H9 (cell line): Measurements from ENCODE around the gene ADARB2. TPM values are rescaled to one million over a fixed set of nuclear protein-coding genes. Genes with fewer than 3 reads are reported as not detected.

Experiments used
- DNase-seq: peaks from one replicate; pipeline ENCODE4 v3.0.0-alpha.2; 2017
- H2AFZ ChIP-seq: one replicate; pipeline ENCODE4 v1.6.1; 2013; ENCODE audit warnings: mild to moderate bottlenecking, low read length, control low read depth, moderate library complexity
- H2AK5ac ChIP-seq: 2 replicates; pipeline ENCODE4 v1.6.1; 2013; ENCODE audit warnings: low read length, control low read depth, mixed read lengths; ENCODE audit not compliant: insufficient read length
- H2BK120ac ChIP-seq: one replicate; pipeline ENCODE4 v1.6.1; 2013; ENCODE audit warnings: low read depth, mild to moderate bottlenecking, low read length, control low read depth, inconsistent platforms; ENCODE audit not compliant: poor library complexity, severe bottlenecking
- H2BK12ac ChIP-seq: 2 replicates; pipeline ENCODE4 v1.6.1; 2013; ENCODE audit warnings: low read length, control low read depth, mixed read lengths, low read depth; ENCODE audit not compliant: insufficient read length
- H2BK15ac ChIP-seq: 2 replicates; pipeline ENCODE4 v1.6.1; 2013; ENCODE audit warnings: low read depth, low read length, control low read depth
- H2BK20ac ChIP-seq: one replicate; pipeline ENCODE4 v1.6.1; 2013; ENCODE audit warnings: low read depth, mild to moderate bottlenecking, low read length, control low read depth, inconsistent platforms; ENCODE audit not compliant: poor library complexity, severe bottlenecking
- H2BK5ac ChIP-seq: 2 replicates; pipeline ENCODE4 v1.6.1; 2013; ENCODE audit warnings: low read length, control low read depth, mixed read lengths; ENCODE audit not compliant: insufficient read length
- H3K14ac ChIP-seq: 2 replicates; pipeline ENCODE4 v1.6.1; 2013; ENCODE audit warnings: low read length, control low read depth; ENCODE audit not compliant: insufficient read depth
- H3K18ac ChIP-seq: 2 replicates; pipeline ENCODE4 v1.6.1; 2013; ENCODE audit warnings: low read depth, mild to moderate bottlenecking, mixed read lengths, low read length, control low read depth; ENCODE audit not compliant: insufficient read length
- H3K23ac ChIP-seq: 2 replicates; pipeline ENCODE4 v1.6.1; 2013; ENCODE audit warnings: low read length, control low read depth, mixed read lengths, low read depth; ENCODE audit not compliant: insufficient read length
- H3K23me2 ChIP-seq: 2 replicates; pipeline ENCODE4 v1.6.1; 2013; ENCODE audit warnings: low read depth, mild to moderate bottlenecking, mixed read lengths, low read length, control low read depth; ENCODE audit not compliant: insufficient read length, poor library complexity, severe bottlenecking
- H3K27ac ChIP-seq: 2 replicates; pipeline ENCODE4 v1.5.1; 2013; ENCODE audit warnings: low read length, control low read depth, mixed read lengths, low read depth; ENCODE audit not compliant: insufficient read length
- H3K27me3 ChIP-seq: 2 replicates; pipeline ENCODE4 v1.6.1; 2013; ENCODE audit warnings: low read length, control low read depth, inconsistent platforms; ENCODE audit not compliant: insufficient read depth
- H3K4ac ChIP-seq: 2 replicates; pipeline ENCODE4 v1.6.1; 2013; ENCODE audit warnings: low read depth, mild to moderate bottlenecking, control low read depth, inconsistent platforms, low read length, moderate library complexity
- H3K4me1 ChIP-seq: 2 replicates; pipeline ENCODE4 v1.6.1; 2013; ENCODE audit warnings: low read length, control low read depth, inconsistent platforms; ENCODE audit not compliant: insufficient read depth
- H3K4me2 ChIP-seq: 2 replicates; pipeline ENCODE4 v1.6.1; 2013; ENCODE audit warnings: low read length, control low read depth, mixed read lengths; ENCODE audit not compliant: insufficient read length, insufficient read depth
- H3K56ac ChIP-seq: 2 replicates; pipeline ENCODE4 v1.6.1; 2013; ENCODE audit warnings: low read depth, mild to moderate bottlenecking, mixed read lengths, low read length, control low read depth; ENCODE audit not compliant: insufficient read length
- H3K79me1 ChIP-seq: 2 replicates; pipeline ENCODE4 v1.6.1; 2013; ENCODE audit warnings: low read depth, mild to moderate bottlenecking, moderate library complexity, low read length, control low read depth, inconsistent platforms; ENCODE audit not compliant: insufficient read depth, poor library complexity, severe bottlenecking
- H3K79me2 ChIP-seq: 2 replicates; pipeline ENCODE4 v1.6.1; 2013; ENCODE audit warnings: low read length, control low read depth, inconsistent platforms; ENCODE audit not compliant: insufficient read depth
- H3K9ac ChIP-seq: 2 replicates; pipeline ENCODE4 v1.6.1; 2013; ENCODE audit warnings: low read length, control low read depth, mixed read lengths; ENCODE audit not compliant: insufficient read length; ENCODE audit errors: extremely low read depth
- H3K9me3 ChIP-seq: one replicate; pipeline ENCODE4 v1.6.1; 2013; ENCODE audit warnings: low read depth, low read length, inconsistent platforms; ENCODE audit not compliant: control insufficient read depth
- H3T11ph ChIP-seq: one replicate; pipeline ENCODE4 v1.6.1; 2013; ENCODE audit warnings: mild to moderate bottlenecking, low read length, control low read depth, inconsistent platforms
- H4K20me1 ChIP-seq: one replicate; pipeline ENCODE4 v1.6.1; 2013; ENCODE audit not compliant: control insufficient read depth, insufficient read length, insufficient read depth
- H4K5ac ChIP-seq: 2 replicates; pipeline ENCODE4 v1.6.1; 2013; ENCODE audit warnings: low read depth, mild to moderate bottlenecking, mixed read lengths, low read length, control low read depth; ENCODE audit not compliant: insufficient read length
- H4K8ac ChIP-seq: replicated peaks from 2 replicates; pipeline ENCODE4 v1.6.1; 2013; ENCODE audit warnings: low read length, control low read depth, mixed read lengths, low read depth; ENCODE audit not compliant: insufficient read length
- H4K91ac ChIP-seq: 2 replicates; pipeline ENCODE4 v1.6.1; 2013; ENCODE audit warnings: low read depth, mild to moderate bottlenecking, moderate library complexity, mixed read lengths, low read length, control low read depth; ENCODE audit not compliant: insufficient read length
- H3K27ac Mint-ChIP-seq, 3 experiments: 2 replicates in 2 of 3; 3 replicates in 1 of 3; pipeline ENCODE4 v1.8.0; 2020 to 2021; ENCODE audit warnings: mixed read lengths in 3 of 3, mild to moderate bottlenecking in 1 of 3, moderate library complexity in 1 of 3
- H3K27me3 Mint-ChIP-seq: 2 replicates; pipeline ENCODE4 v1.8.0; 2021; ENCODE audit warnings: low read depth, mild to moderate bottlenecking, moderate library complexity, mixed read lengths
- H3K36me3 Mint-ChIP-seq, 3 experiments: 2 replicates in 2 of 3; 3 replicates in 1 of 3; pipeline ENCODE4 v1.8.0; 2020 to 2021; ENCODE audit warnings: low read depth in 3 of 3, mixed read lengths in 3 of 3; ENCODE audit not compliant: insufficient read depth in 1 of 3
- H3K4me1 Mint-ChIP-seq, 2 experiments: 2 replicates each; pipeline ENCODE4 v1.8.0; 2020; ENCODE audit warnings: mixed read lengths in 2 of 2
- H3K4me3 Mint-ChIP-seq, 2 experiments: 2 replicates in 1 of 2; 3 replicates in 1 of 2; pipeline ENCODE4 v1.8.0; 2020 to 2021; ENCODE audit warnings: mild to moderate bottlenecking in 2 of 2, mixed read lengths in 2 of 2, moderate library complexity in 1 of 2
- H3K9me3 Mint-ChIP-seq, 2 experiments: 2 replicates in 1 of 2; 3 replicates in 1 of 2; pipeline ENCODE4 v1.8.0; 2020; ENCODE audit warnings: mild to moderate bottlenecking in 2 of 2, mixed read lengths in 2 of 2, moderate library complexity in 1 of 2
- WGBS: extraction: QIAGEN DNeasy Blood & Tissue Kit; methylation state at CpG from one replicate; pipeline ENCODE4 v1.1.7; 2013; ENCODE audit warnings: missing lambda C conversion rate, low lambda C conversion rate, mixed read lengths; ENCODE audit not compliant: insufficient read length; ENCODE audit errors: extremely low coverage; 5-methylcytosine and 5-hydroxymethylcytosine counted together
- total RNA-seq: library from RNA; stranded (reverse); gene quantifications from 2 replicates; pipeline ENCODE4 v1.2.1, GENCODE V29; 2021
- TF ChIP-seq, protein P1 (sequence below): fragments of 200-600 bp; sonication (generic); conservative IDR thresholded peaks from 3 replicates; pipeline ENCODE4 v1.8.0; 2021; ENCODE audit warnings: antibody characterized with exemption, mild to moderate bottlenecking

The ADARB2 gene
- total RNA-seq, 1 experiment from 2014 or later: 0.87 TPM

DNA sequence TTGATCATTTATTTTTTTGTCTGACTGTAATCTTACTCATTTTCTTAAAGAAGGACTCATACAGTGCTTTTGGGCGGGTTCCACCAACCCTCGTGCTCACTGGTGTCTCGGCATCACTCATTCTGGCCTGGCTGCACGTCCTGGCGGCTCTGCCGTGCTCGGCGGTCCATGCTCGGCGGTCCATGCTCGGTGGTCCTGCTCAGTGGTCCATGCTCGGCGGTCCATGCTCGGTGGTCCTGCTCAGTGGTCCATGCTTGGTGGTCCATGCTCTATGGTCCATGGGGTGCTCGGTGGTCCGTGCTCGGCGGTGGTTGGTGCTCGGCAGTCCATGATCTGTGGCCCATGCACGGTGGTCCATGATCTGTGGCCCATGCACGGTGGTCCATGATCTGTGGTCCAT is 608.7 kb downstream of the ADARB2 start:
- H3K79me2 ChIP-seq: no peaks in the 10 kb centered on the region
- Mint-ChIP-seq H3K9me3 (no peaks in the 10 kb centered on the region), H3K4me3 (no peak overlapping the region), H3K36me3 (peaks cover 35 to 60% (median 55%) of the 10 kb centered on the region in 3 experiments; a peak in 6 of 7 replicates), H3K27ac (no peak overlapping the region), H3K4me1 (no peaks in the 10 kb centered on the region), H3K27me3 (no peaks in the 10 kb centered on the region)
- H4K91ac ChIP-seq: no peak overlapping the region
- no peak overlapping the region for H2AFZ ChIP-seq
- DNase-seq: no peak
- H4K20me1 ChIP-seq: no peaks in the 10 kb centered on the region
- no peak overlapping the region for H3K9ac ChIP-seq
- WGBS: no CpG with 5 or more reads among the region's 21 CpGs
- H4K8ac ChIP-seq: no peak overlapping the region
- no peak overlapping the region for H3K56ac ChIP-seq
- no peak overlapping the region for H3K4ac ChIP-seq
- no peak overlapping the region for H3K27ac ChIP-seq
- H2BK20ac ChIP-seq: no peak overlapping the region
- H3K4me1 ChIP-seq: no peaks in the 10 kb centered on the region
- H3T11ph ChIP-seq: no peak overlapping the region
- no peak overlapping the region for H3K23ac ChIP-seq
- no peaks in the 10 kb centered on the region for H3K27me3 ChIP-seq
- H3K9me3 ChIP-seq: no peaks in the 10 kb centered on the region
- no peak overlapping the region for H3K4me2 ChIP-seq
- no peak overlapping the region for H2BK12ac ChIP-seq
- TF ChIP-seq, protein P1, sequence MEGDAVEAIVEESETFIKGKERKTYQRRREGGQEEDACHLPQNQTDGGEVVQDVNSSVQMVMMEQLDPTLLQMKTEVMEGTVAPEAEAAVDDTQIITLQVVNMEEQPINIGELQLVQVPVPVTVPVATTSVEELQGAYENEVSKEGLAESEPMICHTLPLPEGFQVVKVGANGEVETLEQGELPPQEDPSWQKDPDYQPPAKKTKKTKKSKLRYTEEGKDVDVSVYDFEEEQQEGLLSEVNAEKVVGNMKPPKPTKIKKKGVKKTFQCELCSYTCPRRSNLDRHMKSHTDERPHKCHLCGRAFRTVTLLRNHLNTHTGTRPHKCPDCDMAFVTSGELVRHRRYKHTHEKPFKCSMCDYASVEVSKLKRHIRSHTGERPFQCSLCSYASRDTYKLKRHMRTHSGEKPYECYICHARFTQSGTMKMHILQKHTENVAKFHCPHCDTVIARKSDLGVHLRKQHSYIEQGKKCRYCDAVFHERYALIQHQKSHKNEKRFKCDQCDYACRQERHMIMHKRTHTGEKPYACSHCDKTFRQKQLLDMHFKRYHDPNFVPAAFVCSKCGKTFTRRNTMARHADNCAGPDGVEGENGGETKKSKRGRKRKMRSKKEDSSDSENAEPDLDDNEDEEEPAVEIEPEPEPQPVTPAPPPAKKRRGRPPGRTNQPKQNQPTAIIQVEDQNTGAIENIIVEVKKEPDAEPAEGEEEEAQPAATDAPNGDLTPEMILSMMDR: no peak
- no peaks in the 10 kb centered on the region for H3K23me2 ChIP-seq
- no peak overlapping the region for H2BK120ac ChIP-seq
- H2BK15ac ChIP-seq: no peak overlapping the region
- H3K18ac ChIP-seq: no peak overlapping the region
- H2AK5ac ChIP-seq: no peak overlapping the region
- no peaks in the 10 kb centered on the region for H3K79me1 ChIP-seq
- H2BK5ac ChIP-seq: no peak overlapping the region
- no peak overlapping the region for H4K5ac ChIP-seq
- no peak overlapping the region for H3K14ac ChIP-seq
